Progenitor cell of endocrine pancreas (in vitro differentiated cells): ENCODE results near the gene XNDC1N. TPM values are rescaled to one million over a fixed set of nuclear protein-coding genes. Genes with fewer than 3 reads are reported as not detected.
A peak's percentile ranks its signal among the peaks of the same experiment; 100 is the strongest.

Source experiments
- DNase-seq: peaks from one replicate; pipeline ENCODE4 v3.0.0; 2021; ENCODE audit warnings: low spot score; ENCODE audit not compliant: unreplicated experiment
- H3K27ac Mint-ChIP-seq: 2 replicates; pipeline ENCODE4 v1.8.0; 2021; ENCODE audit warnings: mild to moderate bottlenecking, moderate library complexity, mixed read lengths
- H3K27me3 Mint-ChIP-seq: 2 replicates; pipeline ENCODE4 v1.8.0; 2021; ENCODE audit warnings: mixed read lengths
- H3K36me3 Mint-ChIP-seq: 2 replicates; pipeline ENCODE4 v1.8.0; 2022; ENCODE audit warnings: mixed read lengths; ENCODE audit not compliant: insufficient read depth
- H3K4me1 Mint-ChIP-seq: 2 replicates; pipeline ENCODE4 v1.8.0; 2021; ENCODE audit warnings: low read depth, mixed read lengths
- H3K4me3 Mint-ChIP-seq: 2 replicates; pipeline ENCODE4 v1.8.0; 2021; ENCODE audit warnings: low read depth, mild to moderate bottlenecking, moderate library complexity, mixed read lengths
- H3K9me3 Mint-ChIP-seq: 2 replicates; pipeline ENCODE4 v1.8.0; 2021; ENCODE audit warnings: low read depth, mixed read lengths
- total RNA-seq: library from RNA; stranded (reverse); gene quantifications from 2 replicates; pipeline ENCODE4 v1.2.1, GENCODE V29; 2021
- TF ChIP-seq, protein P1 (sequence below): fragments of 200-600 bp; sonication (generic); IDR thresholded peaks from one replicate; pipeline ENCODE4 v1.5.0; 2021; ENCODE audit warnings: antibody characterized with exemption, mild to moderate bottlenecking; ENCODE audit not compliant: unreplicated experiment

Gene XNDC1N
- total RNA-seq, 1 donor from 2014 or later, result 12.3 TPM

GRCh38 chr11:71951741-71952310, 23.4 kb upstream of the XNDC1N start:
- Mint-ChIP-seq H3K27ac (no peak overlapping the region), H3K9me3 (no peaks in the 10 kb centered on the region), H3K4me3 (no peak overlapping the region), H3K36me3 (peaks cover 1% of the 10 kb centered on the region), H3K4me1 (peaks cover 20% of the 10 kb centered on the region), H3K27me3 (no peaks in the 10 kb centered on the region)
- DNase-seq, result no peak
- TF ChIP-seq, protein P1, sequence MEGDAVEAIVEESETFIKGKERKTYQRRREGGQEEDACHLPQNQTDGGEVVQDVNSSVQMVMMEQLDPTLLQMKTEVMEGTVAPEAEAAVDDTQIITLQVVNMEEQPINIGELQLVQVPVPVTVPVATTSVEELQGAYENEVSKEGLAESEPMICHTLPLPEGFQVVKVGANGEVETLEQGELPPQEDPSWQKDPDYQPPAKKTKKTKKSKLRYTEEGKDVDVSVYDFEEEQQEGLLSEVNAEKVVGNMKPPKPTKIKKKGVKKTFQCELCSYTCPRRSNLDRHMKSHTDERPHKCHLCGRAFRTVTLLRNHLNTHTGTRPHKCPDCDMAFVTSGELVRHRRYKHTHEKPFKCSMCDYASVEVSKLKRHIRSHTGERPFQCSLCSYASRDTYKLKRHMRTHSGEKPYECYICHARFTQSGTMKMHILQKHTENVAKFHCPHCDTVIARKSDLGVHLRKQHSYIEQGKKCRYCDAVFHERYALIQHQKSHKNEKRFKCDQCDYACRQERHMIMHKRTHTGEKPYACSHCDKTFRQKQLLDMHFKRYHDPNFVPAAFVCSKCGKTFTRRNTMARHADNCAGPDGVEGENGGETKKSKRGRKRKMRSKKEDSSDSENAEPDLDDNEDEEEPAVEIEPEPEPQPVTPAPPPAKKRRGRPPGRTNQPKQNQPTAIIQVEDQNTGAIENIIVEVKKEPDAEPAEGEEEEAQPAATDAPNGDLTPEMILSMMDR, result no peak

- Mint-ChIP-seq H3K36me3 (peaks cover 2% of the 10 kb centered on the region), H3K4me3 (no peak overlapping the region), H3K27me3 (no peaks in the 10 kb centered on the region), H3K9me3 (no peaks in the 10 kb centered on the region), H3K4me1 (peaks cover 22% of the 10 kb centered on the region), H3K27ac (no peak overlapping the region)
- DNase-seq, result no peak
- TF ChIP-seq, protein P1, result no peak
Observed at GRCh38 chr11:71949034-71949433, 20.6 kb upstream of the XNDC1N start.

DNA sequence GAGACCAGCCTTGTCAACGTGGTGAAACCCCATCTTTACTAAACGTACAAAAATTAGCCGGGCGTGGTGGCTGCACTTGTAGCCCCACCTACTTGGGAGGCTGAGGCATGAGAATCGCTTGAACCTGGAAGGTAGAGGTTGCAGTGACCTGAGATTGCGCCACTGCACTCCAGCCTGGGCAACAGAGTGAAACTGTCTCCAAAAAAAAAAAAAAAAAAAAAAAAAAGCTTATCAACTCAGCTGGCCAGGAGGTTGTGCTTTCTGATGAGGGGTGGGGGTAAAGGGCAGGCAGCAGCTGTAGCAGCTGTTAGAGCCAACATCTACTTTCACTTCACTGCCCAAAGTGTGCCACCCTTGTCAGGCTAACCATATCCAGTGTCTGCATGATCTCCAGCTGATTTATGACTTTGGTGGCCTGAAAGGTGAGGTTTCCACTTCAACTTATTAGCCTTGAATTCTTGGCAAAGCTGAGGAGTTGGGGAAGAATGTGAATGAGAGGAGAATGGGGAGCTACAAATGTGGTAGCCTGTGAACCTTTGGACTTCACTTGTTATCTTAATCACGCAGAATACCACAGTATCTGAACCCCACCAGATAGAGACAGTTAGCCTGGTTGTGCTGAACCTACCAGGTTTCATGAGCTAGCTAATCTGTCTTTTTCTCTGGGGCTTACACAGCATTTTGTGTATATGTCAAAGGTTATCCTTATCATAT, 20.1 kb upstream of the XNDC1N start:
- Mint-ChIP-seq H3K9me3 (no peaks in the 10 kb centered on the region), H3K4me3 (no peak overlapping the region)

GRCh38 chr11:71947498-71947897, 19.1 kb upstream of the XNDC1N start:
- TF ChIP-seq, protein P1, result no peak
- no peak for DNase-seq
- H3K4me3 Mint-ChIP-seq, result no peak overlapping the region
- peaks cover 26% of the 10 kb centered on the region for H3K4me1 Mint-ChIP-seq
- H3K9me3 Mint-ChIP-seq, result no peaks in the 10 kb centered on the region
- peak overlapping the region; percentile 20 for H3K27ac Mint-ChIP-seq
- no peaks in the 10 kb centered on the region for H3K27me3 Mint-ChIP-seq
- H3K36me3 Mint-ChIP-seq, result peaks cover 2% of the 10 kb centered on the region

More for the DNA sequence above, 20.1 kb upstream of the XNDC1N start:
- DNase-seq, result no peak
- Mint-ChIP-seq H3K4me1 (peaks cover 21% of the 10 kb centered on the region), H3K27ac (peak overlapping the region; percentile 22), H3K36me3 (peaks cover 2% of the 10 kb centered on the region), H3K27me3 (no peaks in the 10 kb centered on the region)
- TF ChIP-seq, protein P1, result no peak

DNA sequence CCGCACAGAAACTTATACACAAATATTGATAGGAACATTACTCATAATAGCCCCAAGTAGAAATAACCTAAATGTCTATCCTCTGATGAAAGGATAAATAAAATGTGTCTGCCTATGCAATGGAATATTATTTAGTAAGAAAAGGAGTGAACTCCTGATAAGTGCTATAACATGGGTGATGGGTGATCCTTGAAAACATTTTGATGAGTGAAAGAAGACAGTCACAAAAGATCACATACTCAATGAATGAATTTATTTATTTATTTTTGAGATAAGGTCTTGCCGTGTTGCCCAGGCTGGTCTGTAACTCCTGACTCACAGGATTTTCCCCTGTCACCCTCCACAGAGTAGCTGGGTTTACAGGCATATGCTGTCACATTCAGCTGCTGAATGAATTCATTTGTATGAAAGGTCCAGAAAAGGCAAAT, 17.8 kb upstream of the XNDC1N start:
- Mint-ChIP-seq H3K27me3 (no peaks in the 10 kb centered on the region), H3K4me3 (no peak overlapping the region), H3K9me3 (no peaks in the 10 kb centered on the region), H3K4me1 (peaks cover 26% of the 10 kb centered on the region), H3K27ac (peak overlapping the region; percentile 34), H3K36me3 (peaks cover 2% of the 10 kb centered on the region)
- DNase-seq, result no peak
- TF ChIP-seq, protein P1, result no peak
